ENCODE measurements around the gene PTPRG.

DNA sequence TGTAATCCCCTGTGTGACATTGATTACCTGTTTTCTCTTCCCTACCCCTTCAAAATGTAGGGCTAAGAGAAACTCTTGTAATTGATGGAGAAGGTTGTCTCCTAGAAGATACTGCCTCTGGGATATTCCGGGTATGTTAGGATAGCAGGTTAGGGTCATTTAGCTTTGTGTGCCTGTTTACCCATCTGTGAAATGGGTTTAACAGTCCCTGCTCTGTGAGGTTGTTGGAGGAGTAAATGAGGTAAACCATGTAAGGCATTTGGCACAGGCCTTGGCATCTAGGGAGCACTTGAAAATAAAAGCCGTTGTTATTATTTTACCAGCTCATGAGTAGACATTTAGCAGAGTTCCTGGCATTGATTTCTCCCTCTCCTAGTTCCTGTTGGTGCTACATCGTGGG, 16.4 kb downstream of the PTPRG start:
- no peak for TF ChIP-seq RAD21 (IDR thresholded peaks at IDR 0.05)
- no peak for TF ChIP-seq JUND (IDR thresholded peaks at IDR 0.05)

Data from liver (tissue), 2 donors.